HG03175 (cell line): Measurements from ENCODE around the gene BPIFA2.
"Not testable (repeated sequence)": the region's sequence is repeated elsewhere in the genome, so short reads cannot be mapped to it uniquely, and the experiment has no call there.

Experiments
- ATAC-seq: cut with Tn5 transposase; IDR thresholded peaks from one replicate; pipeline ENCODE4 v1.9.1; 2021; ENCODE audit warnings: mild to moderate bottlenecking, moderate library complexity; ENCODE audit not compliant: unreplicated experiment

The BPIFA2 gene

GRCh38 chr20:33167859-33168258 lies at the start of gene BPIFA2:
BPIFA2 (plus strand) TSS chr20:33168159; CDS start chr20:33169146, 987 bp downstream.
- no peak for ATAC-seq

GRCh38 chr20:33119725-33120720 lies 47.9 kb upstream of the BPIFA2 start:
- ATAC-seq: no peak

GRCh38 chr20:33120934-33121333 lies 47.0 kb upstream of the BPIFA2 start:
- no peak for ATAC-seq

- not testable (repeated sequence) for ATAC-seq
Observed at GRCh38 chr20:33122297-33122696, 45.7 kb upstream of the BPIFA2 start.

- no peak for ATAC-seq
Observed at GRCh38 chr20:33124261-33124660, 43.7 kb upstream of the BPIFA2 start.

- ATAC-seq: no peak
Observed at GRCh38 chr20:33124994-33125393, 43.0 kb upstream of the BPIFA2 start.

- ATAC-seq: no peak
Observed at GRCh38 chr20:33125983-33126382, 42.0 kb upstream of the BPIFA2 start.

GRCh38 chr20:33127422-33128097 lies 40.4 kb upstream of the BPIFA2 start:
- ATAC-seq: no peak

- ATAC-seq: no peak
Observed at GRCh38 chr20:33130568-33131061, 37.3 kb upstream of the BPIFA2 start.

GRCh38 chr20:33131949-33132473 lies 35.9 kb upstream of the BPIFA2 start:
- no peak for ATAC-seq

GRCh38 chr20:33132513-33133372 lies 35.2 kb upstream of the BPIFA2 start:
- ATAC-seq: no peak

GRCh38 chr20:33133373-33133941 lies 34.5 kb upstream of the BPIFA2 start:
- no peak for ATAC-seq

- no peak for ATAC-seq
Observed at GRCh38 chr20:33137195-33137594, 30.8 kb upstream of the BPIFA2 start.

GRCh38 chr20:33139467-33139866 lies 28.5 kb upstream of the BPIFA2 start:
- ATAC-seq: no peak

- no peak for ATAC-seq
Observed at GRCh38 chr20:33145521-33145920, 22.4 kb upstream of the BPIFA2 start.

GRCh38 chr20:33147299-33147698 lies 20.7 kb upstream of the BPIFA2 start:
- ATAC-seq: no peak

- no peak for ATAC-seq
Observed at GRCh38 chr20:33148040-33148439, 19.9 kb upstream of the BPIFA2 start.

GRCh38 chr20:33154252-33154651 lies 13.7 kb upstream of the BPIFA2 start:
- ATAC-seq: no peak

GRCh38 chr20:33158637-33159385 lies 9.1 kb upstream of the BPIFA2 start:
- no peak for ATAC-seq
